ENCODE data around the gene KIF6. TPM values are rescaled to one million over a fixed set of nuclear protein-coding genes. Genes with fewer than 3 reads are reported as not detected.

Gene KIF6
- total and polyA plus RNA-seq, 4 donors: 1.1 to 7.8 (median 4.5) TPM

DNA sequence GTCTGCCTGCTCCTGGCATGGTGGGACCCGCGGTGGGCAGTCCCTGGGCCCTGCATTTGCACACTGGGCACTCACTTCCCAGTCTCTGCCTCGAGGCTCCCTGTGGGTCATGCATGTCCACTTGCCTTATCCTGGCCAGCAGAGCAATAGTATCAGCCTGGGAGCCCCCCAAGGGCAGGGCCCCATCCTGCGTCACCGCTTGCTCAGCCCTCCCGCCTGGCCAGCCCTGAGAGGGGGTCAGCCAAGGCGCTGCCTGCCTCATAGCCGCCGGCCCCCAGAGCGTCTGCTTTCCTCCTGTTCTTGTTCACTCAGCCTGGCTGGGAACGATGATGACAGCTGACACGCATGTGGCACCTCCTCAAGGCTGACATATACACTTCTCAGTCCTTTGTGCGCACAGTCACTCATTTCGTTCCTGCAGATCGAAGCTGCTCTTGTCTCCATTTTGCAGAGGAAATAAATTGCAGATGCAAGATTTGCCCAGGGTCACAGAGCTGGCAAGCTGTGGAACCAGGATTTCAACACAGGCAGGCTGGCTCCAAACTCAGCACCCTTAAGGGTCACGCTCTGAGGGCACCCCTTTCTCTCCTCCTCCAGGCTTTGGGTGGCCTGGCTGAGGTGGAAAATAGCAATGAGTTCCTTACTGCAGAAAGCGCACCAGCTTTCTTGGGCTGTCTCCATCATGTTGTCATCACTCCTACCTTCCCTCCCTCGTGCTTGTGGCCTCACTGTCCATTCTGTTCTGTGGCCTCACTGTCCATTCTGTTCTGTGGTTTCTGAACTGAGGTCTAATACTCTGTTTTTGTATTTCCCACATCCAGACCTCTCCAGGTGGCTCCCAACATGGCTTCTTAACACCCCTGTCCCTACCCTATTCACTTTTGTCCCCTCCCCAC lies 428.2 kb downstream of the KIF6 start:
- no peak overlapping the region for H3K9ac ChIP-seq (ENCODE audit: insufficient read depth in 1 of 2, low read length in 2 of 2)
- TF ChIP-seq CTCF (IDR thresholded peaks at IDR 0.05; ENCODE audit: control extremely low read depth, extremely low read depth): no peak
- 64 to 82% methylated on average over 18 of the region's 18 CpGs for WGBS, 2 donors
- peak; percentile 72 to 77 (median 74) for DNase-seq
- no peak overlapping the region for H3K4me3 ChIP-seq
- no peaks in the 10 kb centered on the region for H3K27me3 ChIP-seq (ENCODE audit: control insufficient read depth in 3 of 3, insufficient read depth in 3 of 3, low read length in 2 of 3)
- no peaks in the 10 kb centered on the region for H3K36me3 ChIP-seq (ENCODE audit: control insufficient read depth in 4 of 4, insufficient read depth in 4 of 4, low read length in 4 of 4)
- no peak overlapping the region for H3K27ac ChIP-seq (ENCODE audit: low read depth in 1 of 2, low read length in 1 of 2)
- H3K4me1 ChIP-seq (ENCODE audit: control insufficient read depth in 5 of 5, insufficient read depth in 5 of 5, low read length in 5 of 5): peaks cover 0 to 21% (median 2%) of the 10 kb centered on the region in 5 donors
- H3K9me3 ChIP-seq (ENCODE audit: control insufficient read depth in 4 of 4, insufficient read depth in 3 of 4, low read length in 3 of 4): no peaks in the 10 kb centered on the region
- ATAC-seq (ENCODE audit: insufficient read depth, low FRiP score): peak; percentile 51

GRCh38 chr6:39295611-39296011 lies 429.6 kb downstream of the KIF6 start:
- H3K9me3 ChIP-seq (ENCODE audit: control insufficient read depth in 4 of 4, insufficient read depth in 3 of 4, low read length in 3 of 4): no peaks in the 10 kb centered on the region
- H3K9ac ChIP-seq (ENCODE audit: insufficient read depth in 1 of 2, low read length in 2 of 2): no peak overlapping the region
- peaks cover 0 to 3% (median 0%) of the 10 kb centered on the region in 3 donors for H3K27me3 ChIP-seq (ENCODE audit: control insufficient read depth in 3 of 3, insufficient read depth in 3 of 3, low read length in 2 of 3)
- ATAC-seq (ENCODE audit: insufficient read depth, low FRiP score) (no peak), DNase-seq (peak; percentile 22 to 41 (median 40))
- no peak overlapping the region for H3K27ac ChIP-seq (ENCODE audit: low read depth in 1 of 2, low read length in 1 of 2)
- no peak overlapping the region for H3K4me3 ChIP-seq
- TF ChIP-seq CTCF (IDR thresholded peaks at IDR 0.05; ENCODE audit: control extremely low read depth, extremely low read depth): no peak
- H3K36me3 ChIP-seq (ENCODE audit: control insufficient read depth in 4 of 4, insufficient read depth in 4 of 4, low read length in 4 of 4): no peaks in the 10 kb centered on the region
- H3K4me1 ChIP-seq (ENCODE audit: control insufficient read depth in 5 of 5, insufficient read depth in 5 of 5, low read length in 5 of 5): peaks cover 0 to 21% (median 2%) of the 10 kb centered on the region in 5 donors
- 69 to 86% methylated on average over 5 of the region's 5 CpGs for WGBS, 2 donors

GRCh38 chr6:39294899-39295298 lies 430.3 kb downstream of the KIF6 start:
- ATAC-seq (ENCODE audit: insufficient read depth, low FRiP score): no peak
- DNase-seq: no peak
- H3K4me1 ChIP-seq (ENCODE audit: control insufficient read depth in 5 of 5, insufficient read depth in 5 of 5, low read length in 5 of 5): peaks cover 0 to 21% (median 2%) of the 10 kb centered on the region in 5 donors
- WGBS, 2 donors: 71 to 74% methylated on average over 1 of the region's 1 CpG
- peaks cover 0 to 3% (median 0%) of the 10 kb centered on the region in 3 donors for H3K27me3 ChIP-seq (ENCODE audit: control insufficient read depth in 3 of 3, insufficient read depth in 3 of 3, low read length in 2 of 3)
- no peak for TF ChIP-seq CTCF (IDR thresholded peaks at IDR 0.05; ENCODE audit: control extremely low read depth, extremely low read depth)
- H3K4me3 ChIP-seq: no peak overlapping the region
- H3K27ac ChIP-seq (ENCODE audit: low read depth in 1 of 2, low read length in 1 of 2): no peak overlapping the region
- H3K9ac ChIP-seq (ENCODE audit: insufficient read depth in 1 of 2, low read length in 2 of 2): no peak overlapping the region
- H3K9me3 ChIP-seq (ENCODE audit: control insufficient read depth in 4 of 4, insufficient read depth in 3 of 4, low read length in 3 of 4): no peaks in the 10 kb centered on the region
- no peaks in the 10 kb centered on the region for H3K36me3 ChIP-seq (ENCODE audit: control insufficient read depth in 4 of 4, insufficient read depth in 4 of 4, low read length in 4 of 4)

Measured in lung (tissue), 12 donors.